Measurements from ENCODE around the gene SPAG16. TPM values are rescaled to one million over a fixed set of nuclear protein-coding genes. Genes with fewer than 3 reads are reported as not detected.

The SPAG16 gene
- total RNA-seq, 1 experiment from 2014 or later, result 17.3 TPM

- H2BK12ac ChIP-seq (ENCODE audit: insufficient read length, low read depth, low read length), result no peak overlapping the region
Measured at GRCh38 chr2:213561759-213562158, 277.5 kb downstream of the SPAG16 start.

More at GRCh38 chr2:213561759-213562158, 277.5 kb downstream of the SPAG16 start:
- Mint-ChIP-seq H3K4me3 (no peak overlapping the region), H3K27me3 (ENCODE audit: low read depth) (no peaks in the 10 kb centered on the region), H3K27ac (no peak overlapping the region), H3K4me1 (no peaks in the 10 kb centered on the region), H3K36me3 (ENCODE audit: insufficient read depth in 1 of 3, low read depth in 3 of 3) (no peaks in the 10 kb centered on the region), H3K9me3 (no peaks in the 10 kb centered on the region)
- Histone ChIP-seq H3K27me3 (ENCODE audit: insufficient read depth, low read length) (no peaks in the 10 kb centered on the region), H4K20me1 (ENCODE audit: control insufficient read depth, insufficient read depth, insufficient read length) (no peaks in the 10 kb centered on the region), H3K23ac (ENCODE audit: insufficient read length, low read depth, low read length) (no peak overlapping the region), H4K91ac (ENCODE audit: insufficient read length, low read depth, low read length) (no peak overlapping the region), H4K8ac (replicated peaks; ENCODE audit: insufficient read length, low read depth, low read length) (no peak overlapping the region), H2BK15ac (ENCODE audit: low read depth, low read length) (no peak overlapping the region), H2BK5ac (ENCODE audit: insufficient read length, low read length) (no peak overlapping the region), H2AK5ac (ENCODE audit: insufficient read length, low read length) (no peak overlapping the region), H2AFZ (ENCODE audit: low read length) (no peak overlapping the region), H2BK120ac (ENCODE audit: low read depth, low read length, poor library complexity, severe bottlenecking) (no peak overlapping the region), H2BK20ac (ENCODE audit: low read depth, low read length, poor library complexity, severe bottlenecking) (no peak overlapping the region), H3K9ac (ENCODE audit: extremely low read depth, insufficient read length, low read length) (no peak overlapping the region), H3K4me1 (ENCODE audit: insufficient read depth, low read length) (no peaks in the 10 kb centered on the region), H3K56ac (ENCODE audit: insufficient read length, low read depth, low read length) (no peak overlapping the region), H3K4ac (ENCODE audit: low read depth, low read length) (no peak overlapping the region), H3T11ph (ENCODE audit: low read length) (no peak overlapping the region), H3K23me2 (ENCODE audit: insufficient read length, low read depth, low read length, poor library complexity, severe bottlenecking) (no peaks in the 10 kb centered on the region), H3K79me1 (ENCODE audit: insufficient read depth, low read depth, low read length, poor library complexity, severe bottlenecking) (no peaks in the 10 kb centered on the region), H3K4me2 (ENCODE audit: insufficient read depth, insufficient read length, low read length) (no peak overlapping the region), H3K18ac (ENCODE audit: insufficient read length, low read depth, low read length) (no peak overlapping the region), H3K9me3 (ENCODE audit: control insufficient read depth, low read depth, low read length) (no peaks in the 10 kb centered on the region), H3K14ac (ENCODE audit: insufficient read depth, low read length) (no peak overlapping the region), H3K79me2 (ENCODE audit: insufficient read depth, low read length) (no peaks in the 10 kb centered on the region), H3K27ac (ENCODE audit: insufficient read length, low read depth, low read length) (no peak overlapping the region), H4K5ac (ENCODE audit: insufficient read length, low read depth, low read length) (no peak overlapping the region)
- no CpG with 5 or more reads among the region's 3 CpGs for WGBS (ENCODE audit: extremely low coverage, insufficient read length, low lambda C conversion rate)
- no peak for DNase-seq
- TF ChIP-seq, protein P1, sequence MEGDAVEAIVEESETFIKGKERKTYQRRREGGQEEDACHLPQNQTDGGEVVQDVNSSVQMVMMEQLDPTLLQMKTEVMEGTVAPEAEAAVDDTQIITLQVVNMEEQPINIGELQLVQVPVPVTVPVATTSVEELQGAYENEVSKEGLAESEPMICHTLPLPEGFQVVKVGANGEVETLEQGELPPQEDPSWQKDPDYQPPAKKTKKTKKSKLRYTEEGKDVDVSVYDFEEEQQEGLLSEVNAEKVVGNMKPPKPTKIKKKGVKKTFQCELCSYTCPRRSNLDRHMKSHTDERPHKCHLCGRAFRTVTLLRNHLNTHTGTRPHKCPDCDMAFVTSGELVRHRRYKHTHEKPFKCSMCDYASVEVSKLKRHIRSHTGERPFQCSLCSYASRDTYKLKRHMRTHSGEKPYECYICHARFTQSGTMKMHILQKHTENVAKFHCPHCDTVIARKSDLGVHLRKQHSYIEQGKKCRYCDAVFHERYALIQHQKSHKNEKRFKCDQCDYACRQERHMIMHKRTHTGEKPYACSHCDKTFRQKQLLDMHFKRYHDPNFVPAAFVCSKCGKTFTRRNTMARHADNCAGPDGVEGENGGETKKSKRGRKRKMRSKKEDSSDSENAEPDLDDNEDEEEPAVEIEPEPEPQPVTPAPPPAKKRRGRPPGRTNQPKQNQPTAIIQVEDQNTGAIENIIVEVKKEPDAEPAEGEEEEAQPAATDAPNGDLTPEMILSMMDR (conservative IDR thresholded peaks at IDR 0.05), result no peak

Measured in H9 (cell line).